Fibroblast of skin of right quadriceps (primary cell): Measurements from ENCODE around the gene UAP1L1.

Experiments used
- DNase-seq: peaks from one replicate; pipeline ENCODE4 v3.0.0-alpha.2; 2013

The UAP1L1 gene

GRCh38 chr9:137103206-137103999, 26.1 kb downstream of the UAP1L1 start:
- DNase-seq: no peak

GRCh38 chr9:137105814-137106661, 28.7 kb downstream of the UAP1L1 start:
- no peak for DNase-seq

GRCh38 chr9:137106662-137107250, 29.4 kb downstream of the UAP1L1 start:
- no peak for DNase-seq

- no peak for DNase-seq
These were observed 30.1 kb downstream of the UAP1L1 start for GRCh38 chr9:137107312-137107921.

GRCh38 chr9:137107982-137108381, 30.7 kb downstream of the UAP1L1 start:
- DNase-seq: no peak

GRCh38 chr9:137108608-137109249, 31.4 kb downstream of the UAP1L1 start:
- no peak for DNase-seq

- DNase-seq: no peak
These were observed 32.2 kb downstream of the UAP1L1 start for GRCh38 chr9:137109250-137110146.

- DNase-seq: no peak
These were observed 33.0 kb downstream of the UAP1L1 start for GRCh38 chr9:137110147-137110910.

- no peak for DNase-seq
These were observed 33.8 kb downstream of the UAP1L1 start for GRCh38 chr9:137110911-137111787.

GRCh38 chr9:137111788-137112563, 34.7 kb downstream of the UAP1L1 start:
- no peak for DNase-seq

- no peak for DNase-seq
These were observed 35.5 kb downstream of the UAP1L1 start for GRCh38 chr9:137112564-137113384.

GRCh38 chr9:137113385-137114159, 36.3 kb downstream of the UAP1L1 start:
- DNase-seq: no peak

GRCh38 chr9:137114220-137114612, 36.9 kb downstream of the UAP1L1 start:
- DNase-seq: no peak

- peak; percentile 32 for DNase-seq
These were observed 37.5 kb downstream of the UAP1L1 start, which contains the start of gene DPP7 for GRCh38 chr9:137114613-137115393. DPP7 (minus strand) TSS chr9:137114733; CDS start chr9:137114713, 20 bp downstream.

- no peak for DNase-seq
These were observed 38.2 kb downstream of the UAP1L1 start for GRCh38 chr9:137115394-137116026.
